Left ventricle myocardium inferior (tissue), 1 donor: ENCODE results near the gene INSC. TPM values are rescaled to one million over a fixed set of nuclear protein-coding genes. Genes with fewer than 3 reads are reported as not detected.

ENCODE experiments used
- DNase-seq: peaks from one replicate; pipeline ENCODE4 v3.0.0-alpha.2; 2020
- H3K27ac ChIP-seq: fragments of 200-600 bp; replicated peaks from 2 replicates; pipeline ENCODE4 v1.8.0; 2021
- H3K27me3 ChIP-seq: fragments of 200-600 bp; 2 replicates; pipeline ENCODE4 v1.8.0; 2021; ENCODE audit warnings: low read depth
- H3K36me3 ChIP-seq: fragments of 200-600 bp; 2 replicates; pipeline ENCODE4 v1.8.0; 2021
- H3K4me1 ChIP-seq: fragments of 200-600 bp; 2 replicates; pipeline ENCODE4 v1.8.0; 2021
- H3K4me3 ChIP-seq: fragments of 200-600 bp; 2 replicates; pipeline ENCODE4 v1.8.0; 2021; ENCODE audit warnings: mild to moderate bottlenecking, moderate library complexity
- H3K9me3 ChIP-seq: fragments of 200-600 bp; replicated peaks from 2 replicates; pipeline ENCODE4 v1.8.0; 2021
- intact Hi-C: fragments of 100-400 bp; cut with micrococcal nuclease; formaldehyde crosslinking; loops from one replicate; pipeline ENCODE4 v1.11.0; 2022
- total RNA-seq: library from RNA; stranded (reverse); fragmentation: NEBNext Ultra II Directional; extraction: Animal tissue kit (Norgen Biotek cat#: 25700); gene quantifications from one replicate; pipeline ENCODE4 v1.2.1, GENCODE V29; 2021
- TF ChIP-seq, protein P1 (sequence below): fragments of 200-600 bp; IDR thresholded peaks from 2 replicates; pipeline ENCODE4 v1.8.0; 2021; ENCODE audit warnings: antibody characterized with exemption, mild to moderate bottlenecking, borderline replicate concordance
- donor health status: DM: no; HTN: yes; CAD: no; lungs with severe emphysema.

Gene INSC
- total RNA-seq, 1 donor from 2014 or later, result 0.25 TPM

DNA sequence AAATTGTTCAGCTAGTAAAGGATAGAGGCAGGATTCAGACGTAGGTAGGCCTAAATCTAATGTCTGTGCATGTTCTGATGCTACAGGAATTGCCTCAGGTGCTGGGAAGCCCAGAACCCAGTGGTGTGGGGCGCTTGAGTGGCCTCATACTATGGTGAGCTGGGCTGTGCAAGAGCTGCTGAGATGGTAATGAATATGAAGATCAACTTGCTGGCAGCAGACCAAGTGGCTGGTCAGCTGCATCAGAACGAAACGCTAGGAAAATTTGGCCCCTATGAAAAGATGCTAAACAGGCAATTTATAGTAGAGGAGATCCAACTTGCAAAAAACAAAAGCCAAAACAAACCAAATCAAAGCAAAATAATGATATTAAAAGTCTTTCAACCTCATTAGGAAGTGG is 102.7 kb downstream of the INSC start:
- no peak for DNase-seq
- Histone ChIP-seq H3K27me3 (no peaks in the 10 kb centered on the region), H3K4me1 (no peaks in the 10 kb centered on the region), H3K36me3 (no peaks in the 10 kb centered on the region), H3K9me3 (no peaks in the 10 kb centered on the region), H3K4me3 (no peak overlapping the region), H3K27ac (no peak overlapping the region)
- intact Hi-C loops, result no loop called here
- TF ChIP-seq, protein P1, sequence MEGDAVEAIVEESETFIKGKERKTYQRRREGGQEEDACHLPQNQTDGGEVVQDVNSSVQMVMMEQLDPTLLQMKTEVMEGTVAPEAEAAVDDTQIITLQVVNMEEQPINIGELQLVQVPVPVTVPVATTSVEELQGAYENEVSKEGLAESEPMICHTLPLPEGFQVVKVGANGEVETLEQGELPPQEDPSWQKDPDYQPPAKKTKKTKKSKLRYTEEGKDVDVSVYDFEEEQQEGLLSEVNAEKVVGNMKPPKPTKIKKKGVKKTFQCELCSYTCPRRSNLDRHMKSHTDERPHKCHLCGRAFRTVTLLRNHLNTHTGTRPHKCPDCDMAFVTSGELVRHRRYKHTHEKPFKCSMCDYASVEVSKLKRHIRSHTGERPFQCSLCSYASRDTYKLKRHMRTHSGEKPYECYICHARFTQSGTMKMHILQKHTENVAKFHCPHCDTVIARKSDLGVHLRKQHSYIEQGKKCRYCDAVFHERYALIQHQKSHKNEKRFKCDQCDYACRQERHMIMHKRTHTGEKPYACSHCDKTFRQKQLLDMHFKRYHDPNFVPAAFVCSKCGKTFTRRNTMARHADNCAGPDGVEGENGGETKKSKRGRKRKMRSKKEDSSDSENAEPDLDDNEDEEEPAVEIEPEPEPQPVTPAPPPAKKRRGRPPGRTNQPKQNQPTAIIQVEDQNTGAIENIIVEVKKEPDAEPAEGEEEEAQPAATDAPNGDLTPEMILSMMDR, result no peak

DNA sequence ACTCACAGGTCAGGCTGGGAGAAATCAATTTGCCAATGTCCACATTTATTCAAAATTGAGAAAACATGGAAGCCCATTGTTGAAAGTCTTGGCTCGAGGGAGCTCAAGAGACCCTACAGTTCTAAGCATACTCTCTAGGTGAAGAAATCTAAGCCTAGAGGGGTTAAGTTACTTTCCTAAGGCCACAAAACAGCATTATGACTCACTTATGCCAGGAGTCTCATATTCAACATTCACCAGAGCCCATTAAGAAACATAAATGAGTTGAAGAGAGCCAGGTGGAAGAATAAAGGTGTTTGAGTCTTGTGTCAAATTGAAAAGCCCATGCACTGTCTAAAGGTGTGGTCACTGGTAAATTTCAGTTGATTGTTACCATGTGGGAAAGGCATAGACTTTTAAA is 108.1 kb downstream of the INSC start:
- Histone ChIP-seq H3K27ac (no peak overlapping the region), H3K27me3 (peaks cover 4% of the 10 kb centered on the region), H3K9me3 (no peaks in the 10 kb centered on the region), H3K4me3 (no peak overlapping the region), H3K4me1 (no peaks in the 10 kb centered on the region), H3K36me3 (no peaks in the 10 kb centered on the region)
- intact Hi-C loops, result no loop called here
- TF ChIP-seq, protein P1, result no peak
- no peak for DNase-seq

DNA sequence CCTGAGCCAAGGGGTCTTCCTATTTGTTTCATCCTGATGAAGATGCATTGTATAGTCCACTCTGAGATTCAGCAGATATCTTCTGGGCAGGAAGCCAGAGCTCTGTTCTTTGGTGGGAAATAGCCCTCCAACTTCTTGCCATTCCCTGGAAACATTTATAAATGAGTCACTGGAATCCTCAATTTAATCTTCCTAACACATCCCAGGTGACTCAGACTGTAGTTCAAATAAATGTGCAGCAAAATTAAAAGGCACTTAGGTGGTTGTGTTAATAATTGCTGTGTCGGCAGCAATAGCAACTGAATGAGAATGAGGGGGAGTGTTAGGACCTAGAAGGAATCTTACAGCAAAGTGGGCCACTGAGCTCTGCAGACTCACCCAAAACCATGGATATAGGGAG is 108.6 kb downstream of the INSC start:
- intact Hi-C loops, result no loop called here
- no peak overlapping the region for H3K4me3 ChIP-seq
- no peak overlapping the region for H3K27ac ChIP-seq
- no peaks in the 10 kb centered on the region for H3K4me1 ChIP-seq
- no peak for DNase-seq
- H3K27me3 ChIP-seq, result peaks cover 4% of the 10 kb centered on the region
- H3K9me3 ChIP-seq, result no peaks in the 10 kb centered on the region
- TF ChIP-seq, protein P1, result no peak
- H3K36me3 ChIP-seq, result no peaks in the 10 kb centered on the region

DNA sequence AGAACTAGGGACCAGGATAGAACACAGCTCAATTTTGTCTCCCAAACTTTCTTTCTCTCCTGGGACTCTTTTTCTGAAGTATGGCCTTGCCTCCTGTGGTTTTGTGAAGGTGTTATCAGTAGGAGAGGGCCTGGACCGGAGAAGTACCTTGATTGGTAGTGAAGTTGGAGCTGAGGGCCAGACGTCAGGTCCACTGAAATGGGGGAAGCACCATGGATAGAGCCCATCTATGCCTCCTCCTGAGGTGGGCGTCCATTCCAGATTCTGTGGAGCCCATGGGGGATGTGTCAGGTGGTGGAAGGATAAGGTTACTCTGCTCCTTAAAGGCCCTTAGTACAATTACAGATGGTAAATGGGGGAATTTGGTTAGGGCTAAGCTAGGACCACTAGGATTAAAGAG is 109.7 kb downstream of the INSC start:
- peaks cover 4% of the 10 kb centered on the region for H3K27me3 ChIP-seq

DNA sequence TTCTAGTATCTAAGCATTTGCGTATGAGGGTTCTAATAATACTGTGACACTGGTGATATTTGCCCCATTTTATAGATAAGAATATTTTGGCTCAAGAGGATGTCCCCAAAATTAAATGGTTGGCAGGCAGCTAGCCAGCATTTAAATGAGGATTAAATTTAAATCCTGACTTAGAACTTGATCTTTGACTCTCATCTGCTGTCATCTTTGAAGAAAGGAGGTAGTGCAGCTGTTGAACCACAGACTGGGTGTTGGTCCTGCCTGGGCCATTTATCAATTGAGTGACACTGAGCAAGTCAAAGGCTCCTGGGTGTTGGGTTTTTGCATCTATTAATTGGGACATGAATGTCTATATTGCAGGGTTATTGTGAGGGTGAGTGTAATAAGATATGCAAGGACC is 112.3 kb downstream of the INSC start:
- Histone ChIP-seq H3K4me1 (no peaks in the 10 kb centered on the region), H3K27me3 (peaks cover 7% of the 10 kb centered on the region), H3K27ac (no peak overlapping the region), H3K4me3 (no peak overlapping the region), H3K36me3 (no peaks in the 10 kb centered on the region), H3K9me3 (no peaks in the 10 kb centered on the region)
- TF ChIP-seq, protein P1, result no peak
- no peak for DNase-seq
- intact Hi-C loops, result no loop called here

More for the DNA sequence above, 109.7 kb downstream of the INSC start:
- Histone ChIP-seq H3K36me3 (no peaks in the 10 kb centered on the region), H3K27ac (no peak overlapping the region), H3K9me3 (no peaks in the 10 kb centered on the region), H3K4me3 (no peak overlapping the region), H3K4me1 (no peaks in the 10 kb centered on the region)
- intact Hi-C loops, result no loop called here
- no peak for DNase-seq
- TF ChIP-seq, protein P1, result no peak
